ENCODE results near the gene NPAS2.

The NPAS2 gene

DNA sequence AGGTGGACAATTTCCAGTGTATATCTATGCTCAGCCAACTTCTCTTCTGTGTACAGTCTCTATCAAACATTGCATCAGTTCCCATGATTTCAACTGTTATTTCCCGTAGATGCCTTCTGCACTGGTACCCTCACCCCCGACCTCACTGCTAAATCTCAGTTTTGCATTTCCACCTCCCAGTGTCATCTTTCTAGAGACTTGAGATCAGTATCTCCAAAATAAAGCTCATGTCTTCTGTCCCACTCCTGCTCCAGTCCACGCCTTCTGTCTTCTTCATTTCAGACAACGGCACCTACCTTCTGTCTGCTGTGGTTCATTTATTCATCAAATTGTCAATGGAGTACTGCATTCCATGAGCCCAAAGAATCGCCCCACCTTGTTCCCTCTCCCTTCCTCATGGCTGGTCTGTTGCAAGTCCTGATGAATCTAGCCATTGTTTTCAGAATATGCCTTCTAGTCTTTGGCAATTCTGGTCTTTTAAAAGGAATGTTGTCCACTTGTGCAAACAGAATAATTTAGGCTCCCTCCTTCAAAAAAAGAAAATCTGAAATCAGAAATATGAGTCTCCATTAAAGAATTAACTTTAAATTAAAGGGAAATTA lies 23.3 kb upstream of the NPAS2 start:
- no peak for DNase-seq (ENCODE audit: low spot score)

- no peak for DNase-seq (ENCODE audit: low spot score)
Observed at GRCh38 chr2:100799686-100800085, 20.3 kb upstream of the NPAS2 start.

- DNase-seq (ENCODE audit: low spot score): no peak
Observed at GRCh38 chr2:100800915-100801314, 19.0 kb upstream of the NPAS2 start.

DNA sequence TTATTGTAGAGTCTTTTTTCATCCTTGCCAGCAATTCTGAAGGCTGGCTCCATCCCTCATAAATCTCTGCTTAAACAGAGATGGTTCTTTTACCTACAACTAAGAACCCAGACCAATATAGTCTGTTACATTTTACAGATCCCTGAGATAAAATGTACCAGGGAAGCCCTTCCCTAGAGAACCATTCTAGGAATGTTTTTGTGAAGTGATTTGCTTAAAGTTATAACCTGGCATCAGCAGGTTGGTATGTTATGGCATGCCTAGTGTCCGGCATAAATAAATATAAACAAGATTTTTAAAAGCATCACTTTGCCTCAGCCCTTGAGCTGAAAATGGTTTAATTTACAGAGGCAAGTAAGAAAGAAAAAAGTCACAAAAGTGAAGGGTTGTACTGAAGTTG lies 18.5 kb upstream of the NPAS2 start:
- no peak for DNase-seq (ENCODE audit: low spot score)

DNA sequence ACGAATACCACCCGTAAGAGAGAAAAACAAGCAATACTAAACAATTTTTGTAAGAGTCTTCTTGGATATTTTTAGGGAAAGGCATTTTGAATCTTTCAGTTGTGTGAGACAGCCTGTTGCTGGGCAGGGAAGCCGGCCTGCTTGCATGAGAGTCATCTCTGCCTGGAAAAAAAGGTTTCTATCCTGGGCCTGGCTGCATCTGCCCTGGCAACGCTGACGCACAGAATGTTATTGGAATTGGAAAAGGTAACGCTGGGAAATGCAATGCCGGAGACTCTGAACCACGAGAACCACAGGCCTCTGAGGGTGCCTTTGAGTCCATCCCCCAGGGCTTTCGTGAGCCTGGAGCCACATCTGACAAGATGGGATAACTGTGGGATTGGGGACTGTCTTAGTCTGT lies 17.9 kb upstream of the NPAS2 start:
- no peak for DNase-seq (ENCODE audit: low spot score)

DNA sequence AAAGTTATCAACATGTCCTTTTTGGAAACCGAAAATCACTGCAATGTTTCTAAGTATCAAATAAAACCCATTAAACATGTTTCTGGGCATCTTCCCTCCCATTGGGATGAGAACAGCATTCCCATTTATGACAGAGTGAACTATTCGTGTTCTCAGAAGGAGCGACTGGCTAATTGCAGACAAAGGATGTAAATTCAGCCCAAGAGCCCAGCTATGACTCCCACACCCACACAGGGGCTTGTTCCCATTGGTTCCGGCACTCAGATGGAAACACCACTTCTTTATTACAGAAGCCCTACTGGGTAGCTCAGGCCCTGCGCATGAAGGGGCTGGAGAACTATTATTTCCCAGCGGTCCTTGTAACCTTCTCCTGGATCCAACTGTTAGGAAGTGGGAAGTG lies 16.6 kb upstream of the NPAS2 start:
- no peak for DNase-seq (ENCODE audit: low spot score)

GRCh38 chr2:100806550-100806949 lies 13.4 kb upstream of the NPAS2 start:
- DNase-seq (ENCODE audit: low spot score): no peak

DNA sequence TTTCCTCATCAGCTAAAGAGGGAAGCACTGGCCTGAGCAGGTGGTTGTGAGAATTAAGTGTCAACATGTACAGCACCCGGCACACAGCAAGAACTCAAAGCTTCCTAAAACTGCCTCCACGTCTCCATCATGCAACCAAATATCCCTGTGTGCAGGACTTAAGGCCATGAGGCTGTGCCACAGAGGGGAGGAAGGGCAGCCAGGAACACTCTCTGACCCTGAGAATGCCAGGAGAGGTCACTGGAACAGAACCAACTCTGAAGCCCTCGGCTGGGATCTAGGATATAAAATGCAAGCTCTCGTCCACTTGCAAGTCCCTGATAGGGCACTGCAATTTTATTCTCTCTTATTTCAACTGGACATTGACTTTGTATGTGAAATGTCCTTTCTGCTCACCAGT lies 12.2 kb upstream of the NPAS2 start:
- DNase-seq (ENCODE audit: low spot score): no peak

GRCh38 chr2:100808582-100808981 lies 11.4 kb upstream of the NPAS2 start:
- no peak for DNase-seq (ENCODE audit: low spot score)

GRCh38 chr2:100809506-100809905 lies 10.4 kb upstream of the NPAS2 start:
- DNase-seq (ENCODE audit: low spot score): no peak

DNA sequence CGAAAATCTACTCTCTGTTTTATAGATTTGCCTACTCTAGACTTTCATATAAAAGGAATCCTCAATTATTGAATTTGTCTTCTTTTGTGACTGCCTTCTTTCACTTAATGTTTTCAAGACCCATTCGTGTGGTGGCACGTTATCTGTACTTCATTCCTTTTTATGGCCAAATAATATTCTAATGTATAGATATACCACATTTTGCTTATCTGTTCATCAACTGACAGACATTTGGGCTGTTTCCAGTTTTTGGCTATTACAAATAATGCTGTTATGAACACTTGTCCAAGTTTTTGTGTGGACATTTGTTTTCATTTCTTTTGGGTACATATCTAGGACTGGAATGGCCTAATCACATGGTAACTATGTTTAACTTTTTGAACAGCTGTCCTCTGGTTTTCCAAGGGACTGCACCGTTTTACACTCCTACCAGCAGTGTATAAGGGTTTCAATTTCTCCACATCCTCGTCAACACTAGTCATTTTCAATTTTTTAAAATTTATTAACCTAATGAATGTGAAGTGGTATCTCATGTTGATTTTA lies 9.3 kb upstream of the NPAS2 start:
- no peak for DNase-seq (ENCODE audit: low spot score)

DNA sequence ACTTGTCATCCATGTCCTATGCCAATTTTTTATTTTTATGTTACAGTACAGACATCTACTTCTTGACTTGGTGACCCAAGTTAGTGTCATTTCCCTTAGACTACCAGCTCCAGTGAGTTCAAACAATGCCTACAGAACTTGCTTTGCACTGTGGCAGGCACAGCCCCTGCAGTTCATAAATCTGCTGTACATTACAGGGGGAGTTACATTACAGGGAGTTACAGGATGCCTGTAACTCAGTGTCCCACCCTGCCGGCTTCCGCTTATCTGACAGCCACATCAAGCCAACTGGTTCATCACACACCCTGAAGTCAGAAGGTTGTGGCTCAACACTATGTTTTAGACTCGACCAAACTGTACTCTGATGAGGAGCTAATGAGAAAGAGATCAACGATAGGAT lies 7.8 kb upstream of the NPAS2 start:
- no peak for DNase-seq (ENCODE audit: low spot score)

- no peak for DNase-seq (ENCODE audit: low spot score)
Observed at GRCh38 chr2:100812573-100812972, 7.4 kb upstream of the NPAS2 start.

DNA sequence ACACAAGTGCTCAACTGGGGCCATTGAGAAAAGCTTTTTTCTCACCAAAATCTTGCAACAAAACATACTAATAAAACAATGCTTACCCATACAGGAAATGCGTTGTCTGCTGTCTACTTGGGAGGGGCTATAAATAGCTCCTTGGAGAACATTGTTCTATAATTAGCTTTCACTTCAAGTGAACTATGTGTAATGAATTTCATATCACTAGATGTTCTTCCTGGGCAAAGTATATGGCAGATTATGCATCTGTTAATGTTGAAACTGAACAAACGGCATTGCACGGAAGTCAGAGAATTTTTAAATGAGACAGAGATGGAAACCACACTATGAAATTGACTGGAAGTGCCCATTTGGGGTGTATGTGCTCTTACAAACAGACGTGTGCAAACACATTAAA lies 6.4 kb upstream of the NPAS2 start:
- DNase-seq (ENCODE audit: low spot score): peak; percentile 33

DNA sequence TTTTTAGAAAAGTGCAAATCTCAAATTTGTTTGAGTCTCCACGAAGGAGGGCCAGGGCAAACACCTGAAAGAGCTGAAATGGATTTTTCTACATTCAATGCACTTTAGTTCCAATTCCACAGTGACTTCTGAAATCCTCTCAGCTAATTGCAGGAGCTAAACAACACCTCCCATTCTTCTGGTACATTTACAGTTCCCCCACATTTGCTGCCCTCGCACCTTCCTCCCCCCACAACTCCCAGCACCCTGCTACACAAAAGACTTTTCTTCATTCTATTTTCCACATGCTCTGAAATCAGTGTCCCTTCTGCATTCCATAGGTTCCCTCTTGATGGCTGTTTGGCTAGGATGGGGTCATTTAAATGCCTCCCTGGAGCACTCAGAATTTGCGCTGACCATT lies 5.9 kb upstream of the NPAS2 start:
- no peak for DNase-seq (ENCODE audit: low spot score)

- DNase-seq (ENCODE audit: low spot score): no peak
Observed at GRCh38 chr2:100814453-100814852, 5.5 kb upstream of the NPAS2 start.

DNA sequence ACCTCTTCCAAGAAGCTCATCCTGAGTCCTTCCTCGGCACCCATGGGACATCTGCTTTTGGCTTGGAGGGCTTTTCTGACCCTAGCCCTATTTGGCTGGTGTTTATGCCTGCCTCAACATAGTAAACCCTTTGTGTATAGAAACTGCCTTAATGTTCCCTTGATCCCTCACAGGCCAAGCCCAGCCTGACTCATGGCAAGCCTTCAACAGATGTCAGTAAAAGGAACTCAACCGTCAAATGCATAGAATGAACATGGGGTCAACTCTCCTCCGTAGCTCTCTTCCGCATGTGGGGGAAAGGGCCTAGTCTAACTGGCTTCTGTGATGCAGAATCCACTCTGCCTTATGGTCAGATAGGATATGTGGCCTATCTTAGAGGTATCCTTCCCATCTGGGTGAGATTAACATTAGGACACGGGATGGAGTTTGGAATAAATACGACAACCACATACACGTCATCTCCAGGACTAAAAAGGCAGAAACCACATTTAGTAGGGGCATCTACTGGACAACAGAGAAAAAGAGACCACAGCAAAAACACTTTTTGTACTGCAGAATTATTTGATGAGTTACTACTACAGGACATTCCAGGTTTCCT lies 2.5 kb upstream of the NPAS2 start:
- no peak for DNase-seq (ENCODE audit: low spot score)

- no peak for DNase-seq (ENCODE audit: low spot score)
Observed at GRCh38 chr2:100818003-100818605, 1.8 kb upstream of the NPAS2 start.

- peak; percentile 73 for DNase-seq (ENCODE audit: low spot score)
Observed at GRCh38 chr2:100818606-100819369, 1.2 kb upstream of the NPAS2 start.

- no peak for DNase-seq (ENCODE audit: low spot score)
Observed at GRCh38 chr2:100820273-100820522, 259 bp downstream of the NPAS2 start.

- no peak for DNase-seq (ENCODE audit: low spot score)
Observed at GRCh38 chr2:100820523-100821254, 750 bp downstream of the NPAS2 start.

DNA sequence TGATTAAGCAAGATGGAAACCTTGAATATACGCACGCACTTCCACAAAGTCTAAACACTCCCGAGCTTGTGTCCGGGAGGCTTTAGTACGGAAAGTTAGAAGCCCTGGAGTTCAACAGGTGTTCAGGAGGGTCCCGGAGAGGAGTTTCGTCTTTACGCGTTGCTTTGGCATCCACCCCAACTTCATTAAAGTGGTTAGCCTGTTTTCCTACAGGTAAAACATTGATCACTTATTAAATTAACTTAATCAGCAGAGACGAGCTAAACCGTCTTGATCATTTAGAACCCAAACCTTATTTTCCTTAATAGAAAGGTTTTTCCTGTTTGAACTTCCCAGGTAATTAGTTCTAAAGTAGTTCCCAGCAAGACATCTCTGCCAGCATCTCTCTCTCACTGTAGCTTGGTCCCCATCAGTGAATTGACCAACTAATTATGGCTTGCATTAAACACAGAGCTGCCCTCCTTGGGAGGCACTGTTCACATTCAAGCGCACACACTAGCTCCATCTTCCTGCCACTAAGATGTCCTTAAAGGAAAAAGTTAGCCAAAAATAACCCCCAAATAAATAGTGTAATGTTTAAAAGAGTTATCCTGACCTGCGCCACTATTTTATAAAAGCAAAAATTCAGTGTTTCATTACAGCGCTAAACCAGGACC lies 1.4 kb downstream of the NPAS2 start:
- DNase-seq (ENCODE audit: low spot score): no peak

Data from AG20443 (cell line).